HG03196 (cell line): ENCODE data around the gene ALDH3B1.

ENCODE experiments used
- ATAC-seq: cut with Tn5 transposase; IDR thresholded peaks from one replicate; pipeline ENCODE4 v1.9.1; 2021; ENCODE audit not compliant: unreplicated experiment

Gene ALDH3B1

GRCh38 chr11:67996622-67997474 lies 13.3 kb upstream of the ALDH3B1 start:
- ATAC-seq: no peak

GRCh38 chr11:67997475-67997921 lies 12.6 kb upstream of the ALDH3B1 start:
- no peak for ATAC-seq

- no peak for ATAC-seq
These were observed 11.7 kb upstream of the ALDH3B1 start for GRCh38 chr11:67998150-67999045.

GRCh38 chr11:67999201-67999629 lies 10.9 kb upstream of the ALDH3B1 start:
- ATAC-seq: no peak

- ATAC-seq: no peak
These were observed 10.4 kb upstream of the ALDH3B1 start for GRCh38 chr11:67999704-68000103.

GRCh38 chr11:68002575-68002937 lies 7.6 kb upstream of the ALDH3B1 start:
- ATAC-seq: peak; percentile 18

GRCh38 chr11:68002938-68003845 lies 6.9 kb upstream of the ALDH3B1 start:
- peak; percentile 30 for ATAC-seq

- peak; percentile 41 for ATAC-seq
These were observed 6.1 kb upstream of the ALDH3B1 start, which contains the start of gene UNC93B1 for GRCh38 chr11:68003846-68004550. Gene UNC93B1 (minus strand): TSS chr11:68004097. CDS start chr11:68004043, 54 bp downstream.

GRCh38 chr11:68004551-68005335 lies 5.4 kb upstream of the ALDH3B1 start:
- ATAC-seq: no peak

GRCh38 chr11:68006606-68007166 lies 3.4 kb upstream of the ALDH3B1 start:
- no peak for ATAC-seq

- ATAC-seq: no peak
These were observed 2.4 kb upstream of the ALDH3B1 start for GRCh38 chr11:68007498-68008380.

GRCh38 chr11:68008381-68009337 lies 1.5 kb upstream of the ALDH3B1 start:
- no peak for ATAC-seq

GRCh38 chr11:68009391-68010089 lies 587 bp upstream of the ALDH3B1 start:
- no peak for ATAC-seq

GRCh38 chr11:68011051-68011943 lies 1.2 kb downstream of the ALDH3B1 start:
- ATAC-seq: no peak
